ENCODE data around the gene MDM2. TPM values are rescaled to one million over a fixed set of nuclear protein-coding genes. Genes with fewer than 3 reads are reported as not detected.

The MDM2 gene
- total RNA-seq, 4 donors from 2014 or later, result 64.0 to 124 (median 85.0) TPM

DNA sequence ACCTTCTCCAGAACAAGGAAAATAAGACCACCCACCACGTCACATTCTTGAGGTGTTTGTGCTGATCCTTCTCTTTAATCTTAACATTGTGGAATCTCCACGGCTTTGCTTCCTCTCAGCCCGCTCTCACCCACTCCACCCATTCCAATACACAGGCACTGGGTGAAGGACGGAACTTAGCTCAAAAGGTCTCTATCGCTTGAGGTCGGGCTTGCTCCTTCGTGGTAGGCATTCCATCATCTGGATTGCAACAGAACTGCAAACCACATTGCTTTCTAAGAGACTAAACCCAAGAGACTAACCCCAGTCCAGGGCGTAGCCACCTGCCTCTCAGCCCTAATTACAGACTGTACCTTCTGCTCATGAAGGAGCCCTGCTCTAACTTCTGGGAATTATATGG lies 24.0 kb upstream of the MDM2 start:
- no peaks in the 10 kb centered on the region for H3K27me3 ChIP-seq
- no peaks in the 10 kb centered on the region for H3K9me3 ChIP-seq
- H3K4me3 ChIP-seq, result no peak overlapping the region
- no peak for TF ChIP-seq POLR2A (IDR thresholded peaks at IDR 0.05)
- no peak for TF ChIP-seq CTCF (IDR thresholded peaks at IDR 0.05)
- H3K4me1 ChIP-seq, result no peaks in the 10 kb centered on the region
- no peak overlapping the region for H3K27ac ChIP-seq
- intact Hi-C loops (cut with DNase I; ENCODE audit: low total_unique reads), result no loop called here
- H3K36me3 ChIP-seq, result no peaks in the 10 kb centered on the region
- DNase-seq, result no peak

- intact Hi-C loops (cut with DNase I; ENCODE audit: low total_unique reads), result no loop called here
- Histone ChIP-seq H3K4me1 (no peaks in the 10 kb centered on the region), H3K4me3 (no peak overlapping the region), H3K27ac (no peak overlapping the region), H3K36me3 (no peaks in the 10 kb centered on the region), H3K9me3 (no peaks in the 10 kb centered on the region), H3K27me3 (no peaks in the 10 kb centered on the region)
- DNase-seq, result no peak
- TF ChIP-seq CTCF (IDR thresholded peaks at IDR 0.05), result no peak
- no peak for TF ChIP-seq POLR2A (IDR thresholded peaks at IDR 0.05)
Observed at GRCh38 chr12:68785358-68785757, 22.6 kb upstream of the MDM2 start.

DNA sequence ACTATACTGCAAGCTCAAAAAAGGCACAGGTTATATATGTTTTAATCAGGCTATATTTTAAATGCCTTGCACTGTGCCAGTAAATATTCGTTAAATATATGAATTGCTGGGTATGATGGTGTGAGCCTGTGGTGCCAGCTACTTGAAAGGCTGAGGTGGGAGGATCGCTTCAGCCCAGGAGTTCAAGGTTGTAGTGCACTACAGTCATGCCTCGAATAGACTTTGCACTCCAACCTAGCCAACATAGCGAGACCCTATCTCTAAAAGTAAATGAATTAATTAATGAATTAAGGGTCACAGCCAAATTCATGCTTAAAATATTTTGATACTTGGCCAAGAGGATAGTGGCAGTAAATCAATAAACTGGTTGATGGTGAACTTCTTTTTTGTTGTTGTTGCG lies 22.2 kb upstream of the MDM2 start:
- Histone ChIP-seq H3K4me3 (no peak overlapping the region), H3K27me3 (no peaks in the 10 kb centered on the region), H3K27ac (no peak overlapping the region), H3K36me3 (no peaks in the 10 kb centered on the region), H3K9me3 (no peaks in the 10 kb centered on the region), H3K4me1 (no peaks in the 10 kb centered on the region)
- DNase-seq, result no peak
- intact Hi-C loops (cut with DNase I; ENCODE audit: low total_unique reads), result no loop called here
- TF ChIP-seq CTCF (IDR thresholded peaks at IDR 0.05), result no peak
- TF ChIP-seq POLR2A (IDR thresholded peaks at IDR 0.05), result no peak

DNA sequence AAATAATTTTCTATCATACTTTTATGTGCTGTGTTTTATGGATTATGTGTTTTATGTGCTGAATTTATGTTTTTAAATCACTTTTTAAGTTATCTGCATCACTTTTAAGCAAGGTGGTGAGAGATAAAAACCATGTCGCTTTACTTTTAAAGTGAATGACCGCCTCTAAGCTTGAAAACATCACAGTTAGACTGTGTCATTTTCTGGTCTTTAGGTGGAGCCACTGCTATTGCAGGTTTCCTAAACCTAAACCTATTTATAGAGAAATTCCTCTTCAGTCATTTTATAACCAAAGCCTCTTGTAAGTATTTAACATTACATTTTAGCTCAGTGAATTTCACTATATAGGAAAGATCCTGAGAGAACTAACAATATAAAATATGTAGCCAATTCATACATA lies 21.0 kb upstream of the MDM2 start:
- Histone ChIP-seq H3K27me3 (no peaks in the 10 kb centered on the region), H3K27ac (peak overlapping the region; percentile 2 to 57)

DNA sequence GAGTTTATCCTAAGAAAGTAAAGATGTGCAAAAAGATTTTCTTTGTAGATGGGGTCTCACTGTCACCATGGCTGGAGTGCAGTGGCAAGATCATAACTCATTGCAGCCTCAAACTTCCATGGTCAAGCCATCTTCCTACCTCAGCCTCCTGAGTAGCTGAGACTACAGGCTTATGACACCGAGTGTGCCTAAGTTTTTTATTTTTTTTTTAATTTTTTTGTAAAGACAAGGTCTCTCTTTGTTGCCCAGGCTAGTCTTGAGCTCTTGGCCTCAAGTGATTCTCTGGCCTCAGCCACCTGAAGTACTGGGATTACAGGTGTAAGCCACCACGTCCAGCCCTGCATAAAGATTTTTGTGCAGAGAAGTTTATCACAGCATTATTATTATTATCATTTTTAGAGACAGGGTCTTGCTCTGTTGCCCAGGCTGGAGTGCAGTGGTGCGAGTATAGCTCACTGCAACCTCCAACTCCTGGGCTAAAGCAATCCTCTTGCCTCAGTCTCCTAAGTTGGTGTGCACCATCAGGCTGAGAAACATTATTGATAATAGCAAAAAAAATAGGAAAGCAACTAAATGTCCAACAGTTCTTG lies 19.3 kb upstream of the MDM2 start:
- Histone ChIP-seq H3K4me1 (no peaks in the 10 kb centered on the region), H3K27me3 (no peaks in the 10 kb centered on the region), H3K36me3 (no peaks in the 10 kb centered on the region), H3K9me3 (no peaks in the 10 kb centered on the region), H3K4me3 (no peak overlapping the region), H3K27ac (no peak overlapping the region)
- intact Hi-C loops (cut with DNase I; ENCODE audit: low total_unique reads), result no loop called here
- TF ChIP-seq POLR2A (IDR thresholded peaks at IDR 0.05), result no peak
- no peak for TF ChIP-seq CTCF (IDR thresholded peaks at IDR 0.05)
- DNase-seq, result no peak

More for the DNA sequence above, 21.0 kb upstream of the MDM2 start:
- TF ChIP-seq CTCF (IDR thresholded peaks at IDR 0.05) (no peak), POLR2A (IDR thresholded peaks at IDR 0.05) (no peak)
- Histone ChIP-seq H3K4me1 (no peaks in the 10 kb centered on the region), H3K4me3 (no peak overlapping the region), H3K36me3 (no peaks in the 10 kb centered on the region), H3K9me3 (no peaks in the 10 kb centered on the region)
- intact Hi-C loops (cut with DNase I; ENCODE audit: low total_unique reads), result no loop called here
- no peak for DNase-seq

All from uterus (tissue), 4 donors.